ENCODE results near the gene FRAT2. TPM values are rescaled to one million over a fixed set of nuclear protein-coding genes. Genes with fewer than 3 reads are reported as not detected.

The FRAT2 gene
- polyA plus RNA-seq, 3 donors, result 29.4 to 62.4 (median 37.9) TPM

GRCh38 chr10:97365761-97366351 lies 31.3 kb upstream of the FRAT2 start:
- Histone ChIP-seq H2AFZ (ENCODE audit: insufficient read depth, low read depth, low read length, poor library complexity, severe bottlenecking) (no peak overlapping the region), H3K27ac (ENCODE audit: low read depth in 1 of 2, low read length in 2 of 2) (peak overlapping the region; percentile 91 to 100), H3K9me3 (replicated peaks in 1 of 2; ENCODE audit: control insufficient read depth in 1 of 2, insufficient read depth in 1 of 2, low read length in 2 of 2) (no peaks in the 10 kb centered on the region), H4K20me1 (ENCODE audit: insufficient read depth, low read length) (no peaks in the 10 kb centered on the region), H3K27me3 (ENCODE audit: control insufficient read depth in 2 of 2, insufficient read depth in 2 of 2, low read length in 2 of 2) (no peaks in the 10 kb centered on the region), H3K4me1 (ENCODE audit: control insufficient read depth in 1 of 2, insufficient read depth in 2 of 2, low read length in 2 of 2) (peaks cover 96 to 100% of the 10 kb centered on the region in 2 donors), H3K79me2 (ENCODE audit: insufficient read depth, low read length) (peaks cover 25% of the 10 kb centered on the region), H3K4me3 (replicated peaks in 1 of 3; ENCODE audit: low read depth in 2 of 3, low read length in 3 of 3) (peak overlapping the region in 1 of 3 experiments; percentile 38), H3K4me2 (replicated peaks; ENCODE audit: extremely low read depth, low read length, poor library complexity, severe bottlenecking) (peak overlapping the region; percentile 52), H3K9ac (ENCODE audit: insufficient read depth, low read length, poor library complexity, severe bottlenecking) (peak overlapping the region; percentile 69), H3K36me3 (replicated peaks in 1 of 2; ENCODE audit: control insufficient read depth in 1 of 2, insufficient read depth in 2 of 2, low read length in 2 of 2) (peaks cover 37 to 78% of the 10 kb centered on the region in 2 donors)
- Mint-ChIP-seq H3K9me3 (peaks cover 0 to 3% (median 0%) of the 10 kb centered on the region in 7 donors), H3K4me3 (peak overlapping the region; percentile 30 to 54), H3K36me3 (peaks cover 72 to 96% of the 10 kb centered on the region in 2 donors), H3K27me3 (ENCODE audit: low read depth in 3 of 3) (peaks cover under 1 to 3% (median 1%) of the 10 kb centered on the region in 3 donors), H3K4me1 (peaks cover 98% of the 10 kb centered on the region), H3K27ac (peak overlapping the region; percentile 96 to 99 (median 98))
- no peak for TF ChIP-seq CTCF (IDR thresholded peaks at IDR 0.05)
- 40% methylated on average over 3 of the region's 19 CpGs for WGBS (ENCODE audit: insufficient coverage)
- peak; percentile 88 to 99 (median 95) for DNase-seq
- intact Hi-C loops (cut with micrococcal nuclease), result loop anchor here in 1 of 2 donors (5.0 kb wide), 2 partner anchors 34 to 36 kb away; partner anchors contain the start of genes FRAT2 and RRP12

- WGBS (ENCODE audit: insufficient coverage), result 92% methylated on average over 2 of the region's 4 CpGs
- H3K4me2 ChIP-seq (replicated peaks; ENCODE audit: extremely low read depth, low read length, poor library complexity, severe bottlenecking), result no peak overlapping the region
- H3K79me2 ChIP-seq (ENCODE audit: insufficient read depth, low read length), result peaks cover 27% of the 10 kb centered on the region
- no peaks in the 10 kb centered on the region for H3K9me3 ChIP-seq (replicated peaks in 1 of 2; ENCODE audit: control insufficient read depth in 1 of 2, insufficient read depth in 1 of 2, low read length in 2 of 2)
- no peak overlapping the region for H3K4me3 ChIP-seq (replicated peaks in 1 of 3; ENCODE audit: low read depth in 2 of 3, low read length in 3 of 3)
- Mint-ChIP-seq H3K4me1 (peaks cover 99% of the 10 kb centered on the region), H3K27me3 (ENCODE audit: low read depth in 3 of 3) (peaks cover 1 to 4% (median 1%) of the 10 kb centered on the region in 3 donors), H3K4me3 (no peak overlapping the region), H3K36me3 (peaks cover 73 to 96% of the 10 kb centered on the region in 2 donors), H3K27ac (peak overlapping the region in 3 of 7 donors; percentile 11 to 83 (median 47)), H3K9me3 (peaks cover 0 to 3% (median 0%) of the 10 kb centered on the region in 7 donors)
- H3K9ac ChIP-seq (ENCODE audit: insufficient read depth, low read length, poor library complexity, severe bottlenecking), result no peak overlapping the region
- no peak for DNase-seq
- no peak for TF ChIP-seq CTCF (IDR thresholded peaks at IDR 0.05)
- peaks cover 97 to 100% of the 10 kb centered on the region in 2 donors for H3K4me1 ChIP-seq (ENCODE audit: control insufficient read depth in 1 of 2, insufficient read depth in 2 of 2, low read length in 2 of 2)
- H3K27ac ChIP-seq (ENCODE audit: low read depth in 1 of 2, low read length in 2 of 2), result peak overlapping the region in 1 of 2 donors; percentile 26
- H3K27me3 ChIP-seq (ENCODE audit: control insufficient read depth in 2 of 2, insufficient read depth in 2 of 2, low read length in 2 of 2), result no peaks in the 10 kb centered on the region
- no peaks in the 10 kb centered on the region for H4K20me1 ChIP-seq (ENCODE audit: insufficient read depth, low read length)
- H3K36me3 ChIP-seq (replicated peaks in 1 of 2; ENCODE audit: control insufficient read depth in 1 of 2, insufficient read depth in 2 of 2, low read length in 2 of 2), result peaks cover 30 to 77% of the 10 kb centered on the region in 2 donors
- no peak overlapping the region for H2AFZ ChIP-seq (ENCODE audit: insufficient read depth, low read depth, low read length, poor library complexity, severe bottlenecking)
- intact Hi-C loops (cut with micrococcal nuclease), result no loop called here
Measured at GRCh38 chr10:97363071-97363470, 28.5 kb upstream of the FRAT2 start.
